Activated CD4-positive, alpha-beta memory T cell treated with anti-CD3 and anti-CD28 coated beads for 36 hours (primary cell): ENCODE measurements around the gene TYMS. TPM values are rescaled to one million over a fixed set of nuclear protein-coding genes. Genes with fewer than 3 reads are reported as not detected.
A peak's percentile ranks its signal among the peaks of the same experiment; 100 is the strongest.

Source experiments
- CTCF ChIA-PET: fragments of 350-600 bp; sonication (Branson Sonifier 250); formaldehyde crosslinking; loops from one replicate; lab custom pipeline; 2021; ENCODE audit warnings: antibody characterized with exemption, inconsistent platforms; lab: Charles Lee
- POLR2A ChIA-PET: fragments of 350-600 bp; sonication (Branson Sonifier 250); formaldehyde crosslinking; loops from one replicate; lab custom pipeline; 2021; ENCODE audit warnings: antibody characterized with exemption; lab: Charles Lee
- DNase-seq: peaks from one replicate; pipeline ENCODE4 v3.0.0-alpha.2; 2020
- H3K27ac Mint-ChIP-seq: one replicate; pipeline ENCODE4 v1.8.0; 2021; ENCODE audit warnings: mixed read lengths
- H3K27me3 Mint-ChIP-seq: one replicate; pipeline ENCODE4 v1.8.0; 2021; ENCODE audit warnings: mixed read lengths
- H3K36me3 Mint-ChIP-seq: one replicate; pipeline ENCODE4 v1.8.0; 2021; ENCODE audit warnings: mixed read lengths
- H3K4me1 Mint-ChIP-seq: one replicate; pipeline ENCODE4 v1.8.0; 2021; ENCODE audit warnings: low read depth, mixed read lengths
- H3K4me3 Mint-ChIP-seq: one replicate; pipeline ENCODE4 v1.8.0; 2021; ENCODE audit warnings: mild to moderate bottlenecking, mixed read lengths
- H3K9me3 Mint-ChIP-seq: one replicate; pipeline ENCODE4 v1.8.0; 2021; ENCODE audit warnings: mixed read lengths
- intact Hi-C: fragments of 100-400 bp; cut with micrococcal nuclease; formaldehyde crosslinking; loops from one replicate; pipeline ENCODE4 v1.15.1; 2023
- total RNA-seq, 2 experiments: library from RNA; stranded (reverse); gene quantifications; one replicate each; pipeline ENCODE4 v1.2.3, GENCODE V29; 2021

Gene TYMS
- 100 to 1,000 TPM; 281 to 287 TPM for total RNA-seq

GRCh38 chr18:657311-658000 is at the start of gene TYMS:
TYMS (plus strand) TSS chr18:657653; CDS start chr18:657743, 90 bp downstream.
- peak within 1 kb of the TSS; percentile 84 for H3K27ac Mint-ChIP-seq
- H3K27me3 Mint-ChIP-seq = peaks cover 25% of the 10 kb centered on the region
- ChIA-PET CTCF (interaction anchor here (0.5 to 2.5 kb wide), 8 partner anchors 32 to 182 kb away, joined by 3 to 16 read pairs (median 6); partner anchors contain the start of gene ENOSF1), POLR2A (interaction anchor here (0.8 to 2.6 kb wide), 9 partner anchors 8 to 155 kb away, joined by 3 to 16 read pairs (median 5); partner anchors contain the start of genes ENOSF1 and YES1)
- H3K4me3 Mint-ChIP-seq = peak within 1 kb of the TSS; percentile 92
- H3K9me3 Mint-ChIP-seq = peaks cover 8% of the 10 kb centered on the region
- intact Hi-C loops = loop anchor here (5.0 kb wide), 2 partner anchors 35 to 60 kb away; partner anchors contain the start of gene CLUL1
- H3K36me3 Mint-ChIP-seq = peaks cover 38% of the 10 kb centered on the region
- peak; percentile 65 for DNase-seq
- H3K4me1 Mint-ChIP-seq = peaks cover 12% of the 10 kb centered on the region

GRCh38 chr18:607930-608329 is 49.5 kb upstream of the TYMS start:
- Mint-ChIP-seq H3K27ac (no peak overlapping the region), H3K9me3 (no peaks in the 10 kb centered on the region), H3K27me3 (peaks cover 1% of the 10 kb centered on the region), H3K4me3 (no peak overlapping the region), H3K36me3 (no peaks in the 10 kb centered on the region), H3K4me1 (no peaks in the 10 kb centered on the region)
- CTCF ChIA-PET = interaction anchor here (1.7 kb wide), 1 partner anchor 232 kb away, joined by 4 read pairs; no protein-coding TSS in a partner anchor
- intact Hi-C loops = no loop called here
- POLR2A ChIA-PET = interaction anchor here (0.5 kb wide), 1 partner anchor 73 kb away, joined by 3 read pairs; no protein-coding TSS in a partner anchor
- no peak for DNase-seq

GRCh38 chr18:610214-610928 is 47.1 kb upstream of the TYMS start:
- ChIA-PET CTCF (no interaction called here), POLR2A (no interaction called here)
- no peak for DNase-seq
- H3K36me3 Mint-ChIP-seq = no peaks in the 10 kb centered on the region
- H3K4me3 Mint-ChIP-seq = no peak overlapping the region
- intact Hi-C loops = no loop called here
- no peak overlapping the region for H3K27ac Mint-ChIP-seq
- no peaks in the 10 kb centered on the region for H3K9me3 Mint-ChIP-seq
- no peaks in the 10 kb centered on the region for H3K4me1 Mint-ChIP-seq
- H3K27me3 Mint-ChIP-seq = peaks cover 1% of the 10 kb centered on the region

DNA sequence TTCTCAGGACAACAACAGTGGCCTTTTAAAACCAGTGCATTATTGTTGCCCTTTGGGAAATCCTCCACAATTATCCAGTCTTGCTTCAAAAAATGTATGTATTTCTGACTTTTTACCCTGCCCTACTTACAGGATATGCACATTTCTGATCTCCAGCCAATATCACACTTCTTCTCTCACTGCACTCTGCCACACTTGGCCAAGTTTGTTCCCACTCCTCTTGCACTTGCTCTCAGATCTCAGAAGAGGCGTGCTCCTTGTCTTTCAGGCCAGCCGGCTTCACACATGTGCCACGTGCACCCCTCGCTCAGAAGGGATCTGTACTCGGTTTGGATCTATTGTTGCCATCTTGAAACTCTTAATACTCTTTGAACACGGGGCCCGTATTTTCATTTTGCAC is 45.3 kb upstream of the TYMS start:
- ChIA-PET CTCF (interaction anchor here (1.2 kb wide), 1 partner anchor 12 kb away, joined by 4 read pairs; no protein-coding TSS in a partner anchor), POLR2A (no interaction called here)
- intact Hi-C loops = no loop called here
- Mint-ChIP-seq H3K27me3 (peaks cover 2% of the 10 kb centered on the region), H3K4me3 (no peak overlapping the region), H3K4me1 (no peaks in the 10 kb centered on the region), H3K27ac (no peak overlapping the region), H3K36me3 (no peaks in the 10 kb centered on the region), H3K9me3 (no peaks in the 10 kb centered on the region)
- no peak for DNase-seq

GRCh38 chr18:614193-614592 is 43.3 kb upstream of the TYMS start:
- Mint-ChIP-seq H3K36me3 (no peaks in the 10 kb centered on the region), H3K4me1 (no peaks in the 10 kb centered on the region), H3K27me3 (peaks cover 2% of the 10 kb centered on the region), H3K27ac (no peak overlapping the region), H3K9me3 (no peaks in the 10 kb centered on the region), H3K4me3 (no peak overlapping the region)
- POLR2A ChIA-PET = no interaction called here
- intact Hi-C loops = no loop called here
- CTCF ChIA-PET = interaction anchor here (1.1 to 2.1 kb wide), 2 partner anchors 10 kb away, joined by 6 to 9 read pairs; no protein-coding TSS in a partner anchor
- no peak for DNase-seq

DNA sequence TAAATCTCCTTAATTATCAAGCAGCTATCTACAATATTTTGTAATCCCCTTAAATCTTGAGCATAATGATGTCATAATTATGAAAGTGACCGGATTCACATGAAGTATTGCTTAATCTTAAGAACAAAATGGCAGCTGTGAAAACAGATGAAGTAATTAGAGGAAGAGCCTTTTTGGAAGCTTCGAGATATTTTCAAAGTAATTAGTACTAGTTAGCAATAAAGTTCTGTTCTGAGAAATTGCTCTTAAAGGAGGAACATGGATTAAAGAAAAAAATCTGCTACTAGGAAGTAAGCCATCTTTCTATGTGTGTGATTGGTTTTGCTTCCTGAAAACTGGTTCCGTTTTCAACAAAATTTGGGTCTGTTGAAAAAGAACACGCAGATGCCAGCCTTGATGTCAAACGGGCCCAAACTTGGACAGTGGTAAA is 42.3 kb upstream of the TYMS start:
- CTCF ChIA-PET = interaction anchor here (0.8 to 2.1 kb wide), 4 partner anchors 9 to 516 kb away, joined by 3 to 9 read pairs (median 4); no protein-coding TSS in a partner anchor
- Mint-ChIP-seq H3K4me1 (no peaks in the 10 kb centered on the region), H3K27me3 (peaks cover 2% of the 10 kb centered on the region), H3K9me3 (no peaks in the 10 kb centered on the region), H3K36me3 (no peaks in the 10 kb centered on the region), H3K4me3 (no peak overlapping the region), H3K27ac (no peak overlapping the region)
- POLR2A ChIA-PET = no interaction called here
- DNase-seq = no peak
- intact Hi-C loops = no loop called here

DNA sequence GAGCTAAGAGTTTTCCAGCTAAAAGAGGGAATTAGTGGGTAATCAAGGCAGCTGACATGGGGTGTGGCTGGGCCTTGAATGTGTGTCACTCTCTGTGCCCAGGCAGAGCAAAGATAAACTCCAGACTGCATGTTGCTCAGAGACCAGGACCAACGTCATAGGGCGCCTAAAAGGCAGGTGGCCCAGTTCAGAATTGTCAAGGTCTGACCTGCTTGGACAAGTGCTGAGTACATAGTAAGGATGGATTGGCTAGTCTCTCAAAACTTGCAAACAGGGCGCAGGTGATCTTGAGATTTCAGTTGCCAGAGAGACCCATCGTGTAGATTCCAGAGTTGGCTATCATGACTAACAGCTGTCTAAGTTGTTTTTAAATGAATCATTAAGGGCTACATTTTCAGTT is 41.7 kb upstream of the TYMS start:
- H3K4me3 Mint-ChIP-seq = no peak overlapping the region
- no peaks in the 10 kb centered on the region for H3K4me1 Mint-ChIP-seq
- H3K9me3 Mint-ChIP-seq = no peaks in the 10 kb centered on the region
- no peak overlapping the region for H3K27ac Mint-ChIP-seq
- CTCF ChIA-PET = interaction anchor here (0.6 to 2.1 kb wide), 6 partner anchors 8 to 348 kb away, joined by 3 to 9 read pairs (median 4); partner anchors contain the start of gene THOC1
- intact Hi-C loops = loop anchor here (1.0 kb wide), 1 partner anchor 18 kb away; no protein-coding TSS in a partner anchor
- H3K27me3 Mint-ChIP-seq = peaks cover 2% of the 10 kb centered on the region
- DNase-seq = no peak
- POLR2A ChIA-PET = no interaction called here
- no peaks in the 10 kb centered on the region for H3K36me3 Mint-ChIP-seq

DNA sequence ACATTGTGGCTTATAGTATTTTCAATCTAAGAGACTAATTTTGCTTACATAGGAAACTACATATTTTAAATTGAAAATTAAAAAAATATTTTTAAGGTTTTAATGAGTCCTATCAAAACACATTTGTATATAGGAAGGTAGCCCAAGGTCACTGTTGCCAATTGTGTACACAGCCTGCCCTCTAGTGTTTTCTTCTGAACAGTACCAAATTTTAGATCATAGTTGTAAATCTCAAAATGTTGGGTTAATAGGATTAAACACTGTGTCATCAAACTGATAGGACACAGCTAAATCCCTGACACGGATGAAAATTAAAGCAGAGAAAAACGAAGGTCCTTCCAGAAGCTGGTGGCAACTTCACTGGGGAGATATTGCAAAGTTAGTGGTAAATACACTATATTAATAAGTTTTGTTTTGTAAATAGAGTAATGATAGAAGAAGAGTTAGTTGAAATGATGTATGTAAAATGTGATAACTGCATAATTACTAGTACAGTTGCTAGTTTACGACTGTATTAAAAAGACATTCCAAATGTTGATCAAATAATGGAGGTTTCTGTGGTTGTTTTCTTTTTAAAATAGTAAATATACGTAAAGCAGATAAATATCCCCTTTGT is 41.0 kb upstream of the TYMS start:
- H3K4me3 Mint-ChIP-seq = no peak overlapping the region
- ChIA-PET POLR2A (no interaction called here), CTCF (interaction anchor here (0.6 to 2.1 kb wide), 6 partner anchors 8 to 348 kb away, joined by 3 to 9 read pairs (median 4); partner anchors contain the start of gene THOC1)
- intact Hi-C loops = loop anchor here (1.0 kb wide), 1 partner anchor 19 kb away; no protein-coding TSS in a partner anchor
- no peaks in the 10 kb centered on the region for H3K9me3 Mint-ChIP-seq
- no peaks in the 10 kb centered on the region for H3K4me1 Mint-ChIP-seq
- H3K27me3 Mint-ChIP-seq = peaks cover 2% of the 10 kb centered on the region
- no peaks in the 10 kb centered on the region for H3K36me3 Mint-ChIP-seq
- H3K27ac Mint-ChIP-seq = no peak overlapping the region
- DNase-seq = no peak

GRCh38 chr18:617970-618504 is 39.4 kb upstream of the TYMS start:
- Mint-ChIP-seq H3K4me1 (no peaks in the 10 kb centered on the region), H3K27me3 (peaks cover 5% of the 10 kb centered on the region), H3K36me3 (no peaks in the 10 kb centered on the region), H3K9me3 (no peaks in the 10 kb centered on the region), H3K4me3 (no peak overlapping the region), H3K27ac (no peak overlapping the region)
- ChIA-PET CTCF (interaction anchor here (0.6 kb wide), 1 partner anchor 19 kb away, joined by 3 read pairs; no protein-coding TSS in a partner anchor), POLR2A (no interaction called here)
- no peak for DNase-seq
- intact Hi-C loops = no loop called here

GRCh38 chr18:618618-619017 is 38.8 kb upstream of the TYMS start:
- ChIA-PET POLR2A (no interaction called here), CTCF (interaction anchor here (0.6 kb wide), 1 partner anchor 18 kb away, joined by 3 read pairs; no protein-coding TSS in a partner anchor)
- Mint-ChIP-seq H3K9me3 (no peaks in the 10 kb centered on the region), H3K4me1 (no peaks in the 10 kb centered on the region), H3K27ac (no peak overlapping the region), H3K4me3 (no peak overlapping the region), H3K27me3 (peaks cover 6% of the 10 kb centered on the region), H3K36me3 (no peaks in the 10 kb centered on the region)
- no peak for DNase-seq
- intact Hi-C loops = no loop called here
